ENCODE measurements around the gene LPXN.

DNA sequence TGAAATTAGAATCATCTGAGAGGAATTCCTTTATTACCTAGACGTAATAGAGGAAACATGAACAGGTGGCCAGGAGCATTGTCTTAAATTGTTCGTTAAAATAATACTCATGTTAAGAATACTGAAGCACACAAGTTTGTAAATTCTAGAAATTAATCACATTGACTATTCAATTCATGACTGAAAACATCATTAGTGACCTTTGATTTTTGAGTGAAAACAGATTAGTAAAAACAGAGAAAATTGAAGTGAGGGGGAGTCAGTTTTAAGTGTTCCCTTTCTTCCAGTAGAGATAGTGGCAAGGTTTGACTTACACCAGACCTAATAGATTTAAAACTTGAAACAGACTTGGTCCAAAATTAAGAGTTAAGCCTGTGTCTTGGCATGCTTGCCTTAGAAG, 4.7 kb upstream of the LPXN start:
- TF ChIP-seq EZH2 (IDR thresholded peaks at IDR 0.05; ENCODE audit: insufficient read depth, poor library complexity, severe bottlenecking) (no peak), EZH2phosphoT487 (IDR thresholded peaks at IDR 0.05; ENCODE audit: insufficient read depth, low read depth) (no peak)
